ENCODE measurements around the gene PDXDC1.
"Not testable (repeated sequence)": the region's sequence is repeated elsewhere in the genome, so short reads cannot be mapped to it uniquely, and the experiment has no call there.

Gene PDXDC1

GRCh38 chr16:15016354-15016753 lies 41.5 kb downstream of the PDXDC1 start:
- not testable (repeated sequence) for DNase-seq

GRCh38 chr16:15016951-15017580 lies 42.2 kb downstream of the PDXDC1 start:
- DNase-seq, result not testable (repeated sequence)

GRCh38 chr16:15021429-15021828 lies 46.6 kb downstream of the PDXDC1 start:
- DNase-seq, result not testable (repeated sequence)

GRCh38 chr16:15022194-15022593 lies 47.4 kb downstream of the PDXDC1 start:
- peak; percentile 48 for DNase-seq

GRCh38 chr16:15023381-15024077 lies 48.7 kb downstream of the PDXDC1 start:
- not testable (repeated sequence) for DNase-seq

- DNase-seq, result not testable (repeated sequence)
Measured at GRCh38 chr16:15024858-15025199, 50.0 kb downstream of the PDXDC1 start.

GRCh38 chr16:15025234-15025951 lies 50.6 kb downstream of the PDXDC1 start:
- DNase-seq, result not testable (repeated sequence)

GRCh38 chr16:15027051-15027450 lies 52.2 kb downstream of the PDXDC1 start:
- not testable (repeated sequence) for DNase-seq

- not testable (repeated sequence) for DNase-seq
Measured at GRCh38 chr16:15027503-15028344, 52.9 kb downstream of the PDXDC1 start.

- DNase-seq, result not testable (repeated sequence)
Measured at GRCh38 chr16:15028345-15028715, 53.5 kb downstream of the PDXDC1 start.

GRCh38 chr16:15028801-15029698 lies 54.2 kb downstream of the PDXDC1 start:
- DNase-seq, result not testable (repeated sequence)

- not testable (repeated sequence) for DNase-seq
Measured at GRCh38 chr16:15029749-15030148, 54.9 kb downstream of the PDXDC1 start.

- DNase-seq, result no peak
Measured at GRCh38 chr16:15031179-15031578, 56.4 kb downstream of the PDXDC1 start.

- DNase-seq, result no peak
Measured at GRCh38 chr16:15031586-15031985, 56.8 kb downstream of the PDXDC1 start.

- DNase-seq, result no peak
Measured at GRCh38 chr16:15032547-15033308, 57.9 kb downstream of the PDXDC1 start.

- no peak for DNase-seq
Measured at GRCh38 chr16:15033309-15033707, 58.5 kb downstream of the PDXDC1 start.

GRCh38 chr16:15034266-15035162 lies 59.7 kb downstream of the PDXDC1 start:
- no peak for DNase-seq

- no peak for DNase-seq
Measured at GRCh38 chr16:15035163-15035729, 60.4 kb downstream of the PDXDC1 start.

GRCh38 chr16:15037003-15037402 lies 62.2 kb downstream of the PDXDC1 start:
- no peak for DNase-seq

- no peak for DNase-seq
Measured at GRCh38 chr16:15037745-15038144, 62.9 kb downstream of the PDXDC1 start.

Data from activated naive CD4-positive, alpha-beta T cell treated with Interleukin-2 at 50 U/mL for 16 hours (primary cell).